Smooth muscle cell (in vitro differentiated cells): ENCODE data around the gene GRID1. TPM values are rescaled to one million over a fixed set of nuclear protein-coding genes. Genes with fewer than 3 reads are reported as not detected.

Experiments used
- DNase-seq: peaks from one replicate; lab custom pipeline; 2025; ENCODE audit not compliant: unreplicated experiment; lab: John Stamatoyannopoulos, UW
- H2AFZ ChIP-seq: fragments of 200-600 bp; sonication (generic); 2 replicates; pipeline ENCODE4 v1.6.0; 2016; ENCODE audit warnings: antibody characterized with exemption, low read depth, mild to moderate bottlenecking
- H3F3A ChIP-seq: fragments of 200-600 bp; sonication (generic); 2 replicates; pipeline ENCODE4 v1.6.0; 2017; ENCODE audit warnings: antibody characterized with exemption, low read depth
- H3K27ac ChIP-seq: fragments of 200-600 bp; sonication (generic); 2 replicates; pipeline ENCODE4 v1.5.1; 2016; ENCODE audit warnings: low read depth, mild to moderate bottlenecking
- H3K27me3 ChIP-seq: fragments of 200-600 bp; sonication (generic); 2 replicates; pipeline ENCODE4 v1.6.1; 2016; ENCODE audit warnings: low read depth, mild to moderate bottlenecking
- H3K36me3 ChIP-seq: fragments of 200-600 bp; sonication (generic); 2 replicates; pipeline ENCODE4 v1.5.1; 2016; ENCODE audit warnings: low read depth
- H3K4me1 ChIP-seq: fragments of 200-600 bp; sonication (generic); 2 replicates; pipeline ENCODE4 v1.5.1; 2016; ENCODE audit warnings: low read depth
- H3K4me2 ChIP-seq: fragments of 200-600 bp; sonication (generic); 2 replicates; pipeline ENCODE4 v1.6.0; 2016; ENCODE audit warnings: mild to moderate bottlenecking
- H3K4me3 ChIP-seq: fragments of 200-600 bp; sonication (generic); 2 replicates; pipeline ENCODE4 v1.5.1; 2016; ENCODE audit warnings: mild to moderate bottlenecking
- H3K79me2 ChIP-seq: fragments of 200-600 bp; sonication (generic); 2 replicates; pipeline ENCODE4 v1.6.0; 2016; ENCODE audit warnings: low read depth, mild to moderate bottlenecking
- H3K9ac ChIP-seq: fragments of 200-600 bp; sonication (generic); 2 replicates; pipeline ENCODE4 v1.6.0; 2016; ENCODE audit warnings: low read depth
- H3K9me3 ChIP-seq: fragments of 200-600 bp; sonication (generic); replicated peaks from 2 replicates; pipeline ENCODE4 v1.5.1; 2016; ENCODE audit warnings: low read depth
- H4K20me1 ChIP-seq: fragments of 200-600 bp; sonication (generic); 2 replicates; pipeline ENCODE4 v1.6.0; 2016; ENCODE audit warnings: low read depth
- CTCF ChIP-seq: fragments of 200-600 bp; sonication (generic); IDR thresholded peaks from 2 replicates; pipeline ENCODE4 v1.5.1; 2017; ENCODE audit warnings: borderline replicate concordance, mild to moderate bottlenecking, antibody characterized with exemption; ENCODE audit not compliant: insufficient read depth, poor library complexity, severe bottlenecking
- WGBS: methylation state at CpG from one replicate; pipeline ENCODE4 v1.1.7; 2016; ENCODE audit warnings: low lambda C conversion rate; 5-methylcytosine and 5-hydroxymethylcytosine counted together
- polyA plus RNA-seq: library from polyadenylated mRNA; unstranded; fragments of >200 nt; fragmentation: Nextera tagmentation; extraction: Ambion mirVana; gene quantifications from 2 replicates; pipeline ENCODE4 v1.2.1, GENCODE V29; 2016
- total RNA-seq: library from RNA; depleted of rRNA; stranded (reverse); fragments of >200 nt; gene quantifications from 2 replicates; pipeline ENCODE4 v1.2.3, GENCODE V29; 2014

The GRID1 gene
- total and polyA plus RNA-seq, 2 experiments from 2014 or later: 4.4 to 7.4 TPM

GRCh38 chr10:85888004-85888403, 478.6 kb downstream of the GRID1 start:
- Histone ChIP-seq H3K27me3 (no peaks in the 10 kb centered on the region), H3K27ac (no peak overlapping the region), H3K4me1 (no peaks in the 10 kb centered on the region), H3K9me3 (no peaks in the 10 kb centered on the region), H3K9ac (no peak overlapping the region), H3F3A (no peaks in the 10 kb centered on the region), H3K79me2 (no peaks in the 10 kb centered on the region), H3K4me2 (no peak overlapping the region), H4K20me1 (no peaks in the 10 kb centered on the region), H3K36me3 (no peaks in the 10 kb centered on the region), H2AFZ (no peak overlapping the region), H3K4me3 (no peak overlapping the region)
- no peak for DNase-seq
- 54% methylated on average over 3 of the region's 3 CpGs for WGBS
- TF ChIP-seq CTCF: no peak

- Histone ChIP-seq H3K27me3 (no peaks in the 10 kb centered on the region), H3K79me2 (no peaks in the 10 kb centered on the region), H3K9me3 (no peaks in the 10 kb centered on the region), H3K27ac (no peak overlapping the region), H3F3A (no peaks in the 10 kb centered on the region), H3K4me3 (no peak overlapping the region), H3K9ac (no peak overlapping the region), H4K20me1 (no peaks in the 10 kb centered on the region), H2AFZ (no peak overlapping the region), H3K4me1 (no peaks in the 10 kb centered on the region), H3K4me2 (no peak overlapping the region), H3K36me3 (no peaks in the 10 kb centered on the region)
- TF ChIP-seq CTCF: no peak
- DNase-seq: no peak
These were observed 492.4 kb downstream of the GRID1 start for GRCh38 chr10:85874208-85874607.

GRCh38 chr10:85873063-85873462, 493.5 kb downstream of the GRID1 start:
- no peak for DNase-seq
- H3K9me3 ChIP-seq: no peaks in the 10 kb centered on the region
- no peaks in the 10 kb centered on the region for H3F3A ChIP-seq
- H3K4me2 ChIP-seq: no peak overlapping the region
- no peaks in the 10 kb centered on the region for H3K27me3 ChIP-seq
- H3K9ac ChIP-seq: no peak overlapping the region
- H3K79me2 ChIP-seq: no peaks in the 10 kb centered on the region
- no peak overlapping the region for H3K4me3 ChIP-seq
- H3K36me3 ChIP-seq: no peaks in the 10 kb centered on the region
- TF ChIP-seq CTCF: no peak
- H3K27ac ChIP-seq: no peak overlapping the region
- H2AFZ ChIP-seq: no peak overlapping the region
- no peaks in the 10 kb centered on the region for H3K4me1 ChIP-seq
- 90% methylated on average over 3 of the region's 3 CpGs for WGBS
- H4K20me1 ChIP-seq: no peaks in the 10 kb centered on the region

GRCh38 chr10:85868627-85869499, 497.7 kb downstream of the GRID1 start:
- Histone ChIP-seq H3K36me3 (no peaks in the 10 kb centered on the region), H2AFZ (no peak overlapping the region), H3K9ac (no peak overlapping the region), H4K20me1 (no peaks in the 10 kb centered on the region), H3K27me3 (no peaks in the 10 kb centered on the region), H3K4me2 (no peak overlapping the region), H3K27ac (no peak overlapping the region), H3F3A (peaks cover 17% of the 10 kb centered on the region), H3K4me3 (no peak overlapping the region), H3K4me1 (peaks cover 9% of the 10 kb centered on the region), H3K79me2 (no peaks in the 10 kb centered on the region), H3K9me3 (no peaks in the 10 kb centered on the region)
- no peak for DNase-seq
- no peak for TF ChIP-seq CTCF
- 79% methylated on average over 11 of the region's 11 CpGs for WGBS
